GM12891 (cell line): ENCODE measurements around the gene CEP152.

ENCODE experiments used
- DNase-seq: peaks from one replicate; pipeline ENCODE4 v3.0.0; 2011; ENCODE audit warnings: low spot score; ENCODE audit not compliant: insufficient read length
- FAIRE-seq: peaks from 2 replicates; lab custom pipeline; 2011; peaks lifted over from hg19 to GRCh38; lab: Jason Lieb, UNC
- PAX5 ChIP-seq: IDR thresholded peaks from 2 replicates; pipeline ENCODE4 v1.6.1; 2011; ENCODE audit warnings: low read length, moderate library complexity, mild to moderate bottlenecking; ENCODE audit not compliant: insufficient read depth, severe bottlenecking
- POLR2A ChIP-seq: IDR thresholded peaks from 2 replicates; pipeline ENCODE4 v1.6.1; 2011; ENCODE audit warnings: low read depth, low read length, control low read depth
- POLR2AphosphoS5 ChIP-seq: IDR thresholded peaks from 2 replicates; pipeline ENCODE4 v1.6.1; 2011; ENCODE audit warnings: low read depth, low read length, control low read depth
- POU2F2 ChIP-seq: IDR thresholded peaks from 2 replicates; pipeline ENCODE4 v1.6.1; 2011; ENCODE audit warnings: low read depth, mild to moderate bottlenecking, control low read depth, low read length, moderate library complexity
- SPI1 ChIP-seq: IDR thresholded peaks from 2 replicates; pipeline ENCODE4 v1.6.1; 2011; ENCODE audit warnings: low read depth, low read length, control low read depth
- TAF1 ChIP-seq: IDR thresholded peaks from 2 replicates; pipeline ENCODE4 v1.6.1; 2011; ENCODE audit warnings: low read depth, low read length, control low read depth

The CEP152 gene

DNA sequence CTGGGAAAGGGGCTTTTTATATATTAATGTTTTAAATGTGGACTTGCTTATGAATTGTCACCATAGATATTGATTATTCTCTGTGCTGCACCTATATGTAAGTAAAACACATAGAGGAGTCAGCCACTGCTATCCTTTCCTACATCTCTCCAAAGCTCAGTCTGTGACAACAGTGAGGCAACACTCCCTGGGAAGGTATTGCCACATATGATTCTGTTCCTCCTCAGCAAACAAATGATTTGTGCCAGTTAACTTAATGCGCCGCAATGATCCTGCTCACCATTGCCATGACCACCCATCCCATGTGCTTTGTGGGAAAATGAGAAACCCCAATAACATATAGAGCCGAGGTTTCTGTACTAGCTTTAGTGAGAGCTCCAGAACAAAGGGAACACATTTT lies 90.2 kb downstream of the CEP152 start:
- DNase-seq (no peak), FAIRE-seq (no peak)
- TF ChIP-seq TAF1: no peak
- TF ChIP-seq POLR2A: no peak
- TF ChIP-seq PAX5: no peak
- TF ChIP-seq SPI1: no peak
- no peak for TF ChIP-seq POLR2AphosphoS5
- no peak for TF ChIP-seq POU2F2

DNA sequence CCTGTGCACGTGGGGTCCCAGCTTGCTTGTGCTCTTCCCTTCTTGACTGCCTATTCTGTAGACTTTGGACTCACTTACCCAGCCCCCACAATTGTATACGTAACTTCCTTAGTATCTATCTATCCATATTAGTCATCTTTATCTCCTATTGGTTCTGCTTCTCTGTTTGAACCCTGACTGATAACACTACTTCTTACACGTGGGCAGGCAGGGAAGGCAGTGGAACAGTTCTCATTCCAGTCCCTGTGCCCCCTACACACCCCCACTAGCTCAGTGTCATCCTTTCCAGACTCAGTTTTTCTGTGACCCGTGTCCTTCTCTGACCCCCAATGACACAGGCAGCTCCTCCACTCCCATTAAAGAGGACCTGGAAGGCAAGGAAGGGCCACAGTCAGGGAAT lies 91.2 kb downstream of the CEP152 start:
- no peak for TF ChIP-seq SPI1
- no peak for TF ChIP-seq PAX5
- TF ChIP-seq POLR2AphosphoS5: no peak
- no peak for TF ChIP-seq TAF1
- TF ChIP-seq POU2F2: no peak
- TF ChIP-seq POLR2A: no peak
- FAIRE-seq (no peak), DNase-seq (no peak)

- FAIRE-seq: no peak
- TF ChIP-seq TAF1: no peak
- TF ChIP-seq SPI1: no peak
- TF ChIP-seq POLR2A: no peak
- TF ChIP-seq POLR2AphosphoS5: no peak
- TF ChIP-seq POU2F2: no peak
- TF ChIP-seq PAX5: no peak
- DNase-seq: no peak
These were observed 92.2 kb downstream of the CEP152 start for GRCh38 chr15:48718646-48719045.

GRCh38 chr15:48717458-48717857 lies 93.4 kb downstream of the CEP152 start:
- no peak for FAIRE-seq
- no peak for TF ChIP-seq POLR2AphosphoS5
- no peak for TF ChIP-seq SPI1
- no peak for TF ChIP-seq PAX5
- TF ChIP-seq POU2F2: no peak
- no peak for TF ChIP-seq TAF1
- no peak for TF ChIP-seq POLR2A
- DNase-seq: no peak

GRCh38 chr15:48712546-48712945 lies 98.3 kb downstream of the CEP152 start:
- TF ChIP-seq TAF1: no peak
- TF ChIP-seq SPI1: no peak
- no peak for TF ChIP-seq POU2F2
- no peak for TF ChIP-seq POLR2AphosphoS5
- no peak for TF ChIP-seq POLR2A
- TF ChIP-seq PAX5: no peak
- DNase-seq (no peak), FAIRE-seq (no peak)

GRCh38 chr15:48710952-48711495 lies 99.8 kb downstream of the CEP152 start:
- FAIRE-seq: no peak
- no peak for TF ChIP-seq PAX5
- no peak for TF ChIP-seq TAF1
- no peak for TF ChIP-seq POLR2AphosphoS5
- no peak for TF ChIP-seq POU2F2
- no peak for TF ChIP-seq POLR2A
- no peak for TF ChIP-seq SPI1
- DNase-seq: no peak

- TF ChIP-seq TAF1 (no peak), SPI1 (no peak), POLR2AphosphoS5 (no peak), PAX5 (no peak), POU2F2 (no peak), POLR2A (no peak)
- FAIRE-seq (no peak), DNase-seq (no peak)
These were observed 102.2 kb downstream of the CEP152 start for GRCh38 chr15:48708641-48709040.

DNA sequence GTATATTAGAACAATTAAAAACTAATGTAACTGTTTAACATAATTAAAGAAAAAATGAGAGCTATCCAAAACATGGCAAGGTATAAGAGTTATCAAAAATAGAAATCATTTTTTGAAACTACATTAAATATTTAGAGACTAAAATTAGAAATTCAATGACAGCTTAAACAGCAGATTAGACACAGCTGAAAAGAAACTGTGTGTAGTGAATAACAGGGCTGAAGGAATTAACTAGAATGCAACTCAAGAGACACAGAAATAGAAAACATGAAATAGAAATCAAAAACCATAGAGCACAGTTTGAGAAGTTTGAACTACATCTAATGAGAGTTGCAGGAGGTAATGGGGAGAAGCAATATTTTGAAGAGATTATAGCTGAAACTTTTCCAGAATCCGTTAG lies 105.5 kb downstream of the CEP152 start:
- TF ChIP-seq POLR2AphosphoS5: no peak
- no peak for TF ChIP-seq SPI1
- no peak for TF ChIP-seq POU2F2
- no peak for TF ChIP-seq TAF1
- no peak for TF ChIP-seq PAX5
- no peak for TF ChIP-seq POLR2A
- no peak for DNase-seq
- no peak for FAIRE-seq

DNA sequence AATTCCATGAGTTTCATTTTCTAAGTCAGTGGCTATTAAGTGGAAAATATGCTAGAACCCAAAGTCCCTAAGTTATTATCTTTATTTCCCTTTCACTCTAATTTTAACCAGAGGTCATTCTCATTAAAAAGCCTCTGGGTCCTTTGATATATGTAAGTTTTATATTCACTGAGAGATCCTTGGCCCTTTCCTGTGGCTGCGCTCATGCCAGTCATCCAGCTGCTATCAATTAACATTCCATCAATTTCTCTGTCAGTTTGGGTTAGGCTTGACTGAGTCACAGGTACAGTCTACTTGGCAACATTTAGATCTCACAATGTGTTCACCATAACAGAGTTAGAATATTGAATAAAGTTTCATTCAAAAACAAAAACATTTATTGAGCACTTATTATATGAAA lies 107.3 kb downstream of the CEP152 start:
- DNase-seq (no peak), FAIRE-seq (no peak)
- TF ChIP-seq SPI1: no peak
- TF ChIP-seq TAF1: no peak
- no peak for TF ChIP-seq POU2F2
- TF ChIP-seq PAX5: no peak
- TF ChIP-seq POLR2A: no peak
- TF ChIP-seq POLR2AphosphoS5: no peak

- TF ChIP-seq POLR2A (no peak), POLR2AphosphoS5 (no peak), POU2F2 (no peak)
- no peak for DNase-seq
- no peak for FAIRE-seq
These were observed 108.2 kb downstream of the CEP152 start for GRCh38 chr15:48702569-48703236.
